ENCODE results near the gene GNPTG. TPM values are rescaled to one million over a fixed set of nuclear protein-coding genes. Genes with fewer than 3 reads are reported as not detected.

GNPTG gene
- total RNA-seq, 1 experiment from 2014 or later, result 29.4 TPM

GRCh38 chr16:1348441-1348840, 3.3 kb upstream of the GNPTG start:
- no CpG with 5 or more reads among the region's 15 CpGs for WGBS (ENCODE audit: extremely low coverage, insufficient read length, low lambda C conversion rate)
- H4K91ac ChIP-seq (ENCODE audit: insufficient read length, low read depth, low read length), result no peak overlapping the region

More at GRCh38 chr16:1348441-1348840, 3.3 kb upstream of the GNPTG start:
- H3K23ac ChIP-seq (ENCODE audit: insufficient read length, low read depth, low read length), result no peak overlapping the region
- Mint-ChIP-seq H3K4me3 (no peak overlapping the region), H3K36me3 (ENCODE audit: insufficient read depth in 1 of 3, low read depth in 3 of 3) (peaks cover 3 to 18% (median 12%) of the 10 kb centered on the region in 3 experiments; a peak in 5 of 7 replicates), H3K4me1 (peaks cover 5 to 11% of the 10 kb centered on the region in 2 experiments), H3K27ac (no peak overlapping the region), H3K27me3 (ENCODE audit: low read depth) (peaks cover 1% of the 10 kb centered on the region), H3K9me3 (no peaks in the 10 kb centered on the region; a peak in 1 of 5 replicates)
- no peak overlapping the region for H3K4ac ChIP-seq (ENCODE audit: low read depth, low read length)
- no peak for TF ChIP-seq CTCF (conservative IDR thresholded peaks at IDR 0.05)
- H2BK120ac ChIP-seq (ENCODE audit: low read depth, low read length, poor library complexity, severe bottlenecking), result no peak overlapping the region
- no peak overlapping the region for H2BK20ac ChIP-seq (ENCODE audit: low read depth, low read length, poor library complexity, severe bottlenecking)
- H3K27me3 ChIP-seq (ENCODE audit: insufficient read depth, low read length), result no peaks in the 10 kb centered on the region
- no peak overlapping the region for H3K56ac ChIP-seq (ENCODE audit: insufficient read length, low read depth, low read length)
- no peak overlapping the region for H3T11ph ChIP-seq (ENCODE audit: low read length)
- no peak overlapping the region for H4K5ac ChIP-seq (ENCODE audit: insufficient read length, low read depth, low read length)
- H3K4me1 ChIP-seq (ENCODE audit: insufficient read depth, low read length), result no peaks in the 10 kb centered on the region
- H2BK15ac ChIP-seq (ENCODE audit: low read depth, low read length), result no peak overlapping the region
- H3K27ac ChIP-seq (ENCODE audit: insufficient read length, low read depth, low read length), result no peak overlapping the region
- no peak overlapping the region for H2BK5ac ChIP-seq (ENCODE audit: insufficient read length, low read length)
- no peak overlapping the region for H3K14ac ChIP-seq (ENCODE audit: insufficient read depth, low read length)
- no peak overlapping the region for H4K8ac ChIP-seq (replicated peaks; ENCODE audit: insufficient read length, low read depth, low read length)
- H3K79me2 ChIP-seq (ENCODE audit: insufficient read depth, low read length), result peaks cover 2% of the 10 kb centered on the region; the same call in 1 of the 2 replicates
- no peak overlapping the region for H2AFZ ChIP-seq (ENCODE audit: low read length)
- H2BK12ac ChIP-seq (ENCODE audit: insufficient read length, low read depth, low read length), result no peak overlapping the region
- no peaks in the 10 kb centered on the region for H3K79me1 ChIP-seq (ENCODE audit: insufficient read depth, low read depth, low read length, poor library complexity, severe bottlenecking)
- no peak overlapping the region for H3K18ac ChIP-seq (ENCODE audit: insufficient read length, low read depth, low read length)
- H3K9me3 ChIP-seq (ENCODE audit: control insufficient read depth, low read depth, low read length), result no peaks in the 10 kb centered on the region
- no peak for DNase-seq
- H2AK5ac ChIP-seq (ENCODE audit: insufficient read length, low read length), result no peak overlapping the region
- H4K20me1 ChIP-seq (ENCODE audit: control insufficient read depth, insufficient read depth, insufficient read length), result no peaks in the 10 kb centered on the region
- peaks cover 3% of the 10 kb centered on the region for H3K23me2 ChIP-seq (ENCODE audit: insufficient read length, low read depth, low read length, poor library complexity, severe bottlenecking)
- no peak overlapping the region for H3K9ac ChIP-seq (ENCODE audit: extremely low read depth, insufficient read length, low read length)
- no peak overlapping the region for H3K4me2 ChIP-seq (ENCODE audit: insufficient read depth, insufficient read length, low read length)
